ENCODE measurements around the gene OR4C6. TPM values are rescaled to one million over a fixed set of nuclear protein-coding genes. Genes with fewer than 3 reads are reported as not detected.

Gene OR4C6
- polyA plus RNA-seq, 1 of the 3 experiments (the other 2 are of a cell fraction), result not detected

GRCh38 chr11:55648027-55648426 is 14.0 kb upstream of the OR4C6 start, which contains the start of gene OR4S2 (continued):
- TF ChIP-seq IRF3 (IDR thresholded peaks at IDR 0.05; ENCODE audit: low read depth, low read length) (no peak), YY1 (IDR thresholded peaks at IDR 0.05; ENCODE audit: low read depth) (no peak), TAF1 (IDR thresholded peaks at IDR 0.05; ENCODE audit: borderline replicate concordance, low read depth, low read length) (no peak), FOSL2 (IDR thresholded peaks at IDR 0.05; ENCODE audit: borderline replicate concordance, low read depth) (no peak), CTCF (IDR thresholded peaks at IDR 0.05) (no peak)

- no peak overlapping the region for H3K4me3 ChIP-seq (ENCODE audit: low read depth in 2 of 2, low read length in 1 of 2)
- H3K27ac ChIP-seq (ENCODE audit: low read depth in 2 of 2, low read length in 1 of 2), result no peak overlapping the region
- H3K4me2 ChIP-seq, result no peak overlapping the region
- no peak overlapping the region for H3K9ac ChIP-seq
- DNase-seq, result no peak
- no peaks in the 10 kb centered on the region for H3K79me2 ChIP-seq (ENCODE audit: insufficient read depth)
- no peaks in the 10 kb centered on the region for H4K20me1 ChIP-seq (ENCODE audit: insufficient read depth)
- H3K36me3 ChIP-seq (replicated peaks in 1 of 2; ENCODE audit: control insufficient read depth in 1 of 2, insufficient read depth in 2 of 2, low read length in 1 of 2), result no peaks in the 10 kb centered on the region
- no peaks in the 10 kb centered on the region for H3F3A ChIP-seq (replicated peaks; ENCODE audit: insufficient read depth)
- no peaks in the 10 kb centered on the region for H3K9me2 ChIP-seq
- H3K27me3 ChIP-seq (ENCODE audit: insufficient read depth), result no peaks in the 10 kb centered on the region
- no peak overlapping the region for H2AFZ ChIP-seq (ENCODE audit: low read depth)
- POLR2A ChIA-PET, result no interaction called here
- 0% methylated on average over 1 of the region's 1 CpG for WGBS (ENCODE audit: low lambda C conversion rate)
- no peak for TF ChIP-seq ZBTB33 (IDR thresholded peaks at IDR 0.05; ENCODE audit: borderline replicate concordance, low read depth)
- TF ChIP-seq FOXJ3 (CRISPR knock-in tag; IDR thresholded peaks at IDR 0.05), result no peak
- no peak for TF ChIP-seq CHD2 (IDR thresholded peaks at IDR 0.05; ENCODE audit: low read length, partially characterized antibody)
- no peak for TF ChIP-seq POLR2AphosphoS5 (IDR thresholded peaks at IDR 0.05; ENCODE audit: low read depth, low read length)
- TF ChIP-seq ELF1 (IDR thresholded peaks at IDR 0.05), result no peak
- no peak for TF ChIP-seq RCOR1 (IDR thresholded peaks at IDR 0.05; ENCODE audit: low read length)
- TF ChIP-seq, protein P1, sequence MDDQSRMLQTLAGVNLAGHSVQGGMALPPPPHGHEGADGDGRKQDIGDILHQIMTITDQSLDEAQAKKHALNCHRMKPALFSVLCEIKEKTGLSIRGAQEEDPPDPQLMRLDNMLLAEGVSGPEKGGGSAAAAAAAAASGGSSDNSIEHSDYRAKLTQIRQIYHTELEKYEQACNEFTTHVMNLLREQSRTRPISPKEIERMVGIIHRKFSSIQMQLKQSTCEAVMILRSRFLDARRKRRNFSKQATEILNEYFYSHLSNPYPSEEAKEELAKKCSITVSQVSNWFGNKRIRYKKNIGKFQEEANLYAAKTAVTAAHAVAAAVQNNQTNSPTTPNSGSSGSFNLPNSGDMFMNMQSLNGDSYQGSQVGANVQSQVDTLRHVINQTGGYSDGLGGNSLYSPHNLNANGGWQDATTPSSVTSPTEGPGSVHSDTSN (IDR thresholded peaks at IDR 0.05), result no peak
- TF ChIP-seq GABPA (IDR thresholded peaks at IDR 0.05; ENCODE audit: low read depth), result no peak
- H3K4me1 ChIP-seq (ENCODE audit: control insufficient read depth in 1 of 2, insufficient read depth in 2 of 2, low read depth in 1 of 2, low read length in 1 of 2), result no peaks in the 10 kb centered on the region
- CTCF ChIA-PET, result no interaction called here
- no peaks in the 10 kb centered on the region for H3K9me3 ChIP-seq
These were observed 9.4 kb upstream of the OR4C6 start for GRCh38 chr11:55652560-55652959.

Measured in SK-N-SH (cell line).